ENCODE data around the gene GAK. TPM values are rescaled to one million over a fixed set of nuclear protein-coding genes. Genes with fewer than 3 reads are reported as not detected.
"Not testable (repeated sequence)": the region's sequence is repeated elsewhere in the genome, so short reads cannot be mapped to it uniquely, and the experiment has no call there.

Gene GAK
- total and polyA plus RNA-seq, 2 of the 13 experiments (the other 11 are each of a cell fraction or from before 2014, with no cell fraction given): 17.5 to 44.3 TPM

GRCh38 chr4:945274-946102, 13.4 kb upstream of the GAK start (continued):
- TF ChIP-seq PRDM10 (CRISPR knock-in tag; IDR thresholded peaks at IDR 0.05; ENCODE audit: low read depth): 0 out of 2 replicates have a peak, but pooled peaks have one; percentile 34

- H3K4me2 ChIP-seq (ENCODE audit: low read depth, low read length); H3K9me3 ChIP-seq (ENCODE audit: low read length); H3K27me3 ChIP-seq (ENCODE audit: control insufficient read depth in 1 of 2, insufficient read depth in 2 of 2, low read length in 2 of 2); CTCF ChIA-PET (ENCODE audit: low intra/inter-chr PET ratio, low total read pairs); H3K4me1 ChIP-seq (ENCODE audit: insufficient read depth, low read length); BruUV-seq (replicated peaks); H3K36me3 ChIP-seq (replicated peaks in 1 of 2; ENCODE audit: control insufficient read depth in 1 of 2, insufficient read depth in 2 of 2, low read length in 2 of 2); intact Hi-C loops (cut with micrococcal nuclease; ENCODE audit: unreplicated experiment); H4K20me1 ChIP-seq (ENCODE audit: insufficient read depth, low read length); ATAC-seq; POLR2A ChIA-PET; in situ Hi-C loops (cut with HindIII; ENCODE audit: extremely low pct_ligation_motif_present, low pct_unique_long_range_greater_than_20kb); H3K79me2 ChIP-seq (ENCODE audit: insufficient read depth, low read length); H3K4me3 ChIP-seq (replicated peaks in 1 of 3; ENCODE audit: insufficient read depth in 1 of 3, low read depth in 2 of 3, low read length in 3 of 3); H3K27ac ChIP-seq (ENCODE audit: extremely low read length, insufficient read depth, low read length); H3K9ac ChIP-seq (ENCODE audit: insufficient read depth, low read depth, low read length); DNase-seq (ENCODE audit: low spot score); H2AFZ ChIP-seq (ENCODE audit: low read length); FAIRE-seq: not testable (repeated sequence)
- WGBS (ENCODE audit: low lambda C conversion rate): 70% methylated on average over 4 of the region's 4 CpGs
Measured at GRCh38 chr4:939508-939907, 7.4 kb upstream of the GAK start.
